NCI-H146 (cell line): ENCODE data around the gene MPP2.
"Not testable (repeated sequence)": the region's sequence is repeated elsewhere in the genome, so short reads cannot be mapped to it uniquely, and the experiment has no call there.

ENCODE experiments used
- DNase-seq: peaks from one replicate; lab custom pipeline; 2025; lab: John Stamatoyannopoulos, UW

MPP2 gene

GRCh38 chr17:43901861-43902589 lies 5.3 kb downstream of the MPP2 start:
- no peak for DNase-seq

GRCh38 chr17:43900858-43901754 lies 6.2 kb downstream of the MPP2 start:
- DNase-seq = no peak

GRCh38 chr17:43900183-43900857 lies 7.0 kb downstream of the MPP2 start:
- DNase-seq = peak; percentile 75

GRCh38 chr17:43898446-43898845 lies 8.9 kb downstream of the MPP2 start:
- no peak for DNase-seq

GRCh38 chr17:43897831-43898230 lies 9.5 kb downstream of the MPP2 start:
- no peak for DNase-seq

GRCh38 chr17:43894494-43894893 lies 12.8 kb downstream of the MPP2 start:
- not testable (repeated sequence) for DNase-seq

- no peak for DNase-seq
Observed at GRCh38 chr17:43892647-43892952, 14.7 kb downstream of the MPP2 start.

GRCh38 chr17:43891851-43892646 lies 15.3 kb downstream of the MPP2 start:
- no peak for DNase-seq

- no peak for DNase-seq
Observed at GRCh38 chr17:43890240-43890639, 17.1 kb downstream of the MPP2 start.

- DNase-seq = no peak
Observed at GRCh38 chr17:43888548-43888947, 18.8 kb downstream of the MPP2 start.

- no peak for DNase-seq
Observed at GRCh38 chr17:43882761-43883415, 24.4 kb downstream of the MPP2 start.

- no peak for DNase-seq
Observed at GRCh38 chr17:43881758-43882505, 25.4 kb downstream of the MPP2 start.

- no peak for DNase-seq
Observed at GRCh38 chr17:43881181-43881580, 26.2 kb downstream of the MPP2 start.

GRCh38 chr17:43880420-43880991 lies 26.8 kb downstream of the MPP2 start:
- DNase-seq = peak; percentile 35

GRCh38 chr17:43879723-43880419 lies 27.5 kb downstream of the MPP2 start:
- no peak for DNase-seq

GRCh38 chr17:43878260-43879175 lies 28.8 kb downstream of the MPP2 start:
- peak; percentile 50 for DNase-seq

GRCh38 chr17:43877451-43878155 lies 29.7 kb downstream of the MPP2 start:
- DNase-seq = no peak

- DNase-seq = no peak
Observed at GRCh38 chr17:43877031-43877430, 30.3 kb downstream of the MPP2 start.
